GM12874 (cell line): ENCODE measurements around the gene OTOG.

Experiments used
- CTCF ChIP-seq: IDR thresholded peaks from 2 replicates; pipeline ENCODE4 v1.5.1; 2011; ENCODE audit warnings: low read depth, mild to moderate bottlenecking, control low read depth, low read length, moderate library complexity; ENCODE audit not compliant: insufficient read depth

Gene OTOG

GRCh38 chr11:17646451-17647145 lies 99.5 kb downstream of the OTOG start:
- no peak for TF ChIP-seq CTCF

- TF ChIP-seq CTCF: no peak
Measured at GRCh38 chr11:17648528-17648927, 101.5 kb downstream of the OTOG start.

- no peak for TF ChIP-seq CTCF
Measured at GRCh38 chr11:17649261-17649660, 102.2 kb downstream of the OTOG start.

- no peak for TF ChIP-seq CTCF
Measured at GRCh38 chr11:17649696-17650095, 102.6 kb downstream of the OTOG start.

- no peak for TF ChIP-seq CTCF
Measured at GRCh38 chr11:17650127-17650911, 103.3 kb downstream of the OTOG start.

- no peak for TF ChIP-seq CTCF
Measured at GRCh38 chr11:17651061-17651460, 104.0 kb downstream of the OTOG start.

- TF ChIP-seq CTCF: no peak
Measured at GRCh38 chr11:17651681-17652080, 104.6 kb downstream of the OTOG start.
